Measurements from ENCODE around the gene DLX5.

The DLX5 gene

GRCh38 chr7:97011104-97011503, 13.5 kb downstream of the DLX5 start:
- Histone ChIP-seq H3K9me3 (ENCODE audit: control insufficient read depth, insufficient read depth, low read depth, low read length) (no peaks in the 10 kb centered on the region), H3K27me3 (ENCODE audit: control insufficient read depth, insufficient read depth, low read length) (peaks cover 99% of the 10 kb centered on the region), H3K27ac (ENCODE audit: low read depth, low read length) (no peak overlapping the region), H3K4me1 (ENCODE audit: control insufficient read depth, insufficient read depth, low read length) (peaks cover 22% of the 10 kb centered on the region), H3K9ac (ENCODE audit: low read length) (no peak overlapping the region), H3K36me3 (ENCODE audit: control insufficient read depth, insufficient read depth, low read length) (no peaks in the 10 kb centered on the region), H3K4me3 (ENCODE audit: low read depth, low read length) (no peak overlapping the region)

DNA sequence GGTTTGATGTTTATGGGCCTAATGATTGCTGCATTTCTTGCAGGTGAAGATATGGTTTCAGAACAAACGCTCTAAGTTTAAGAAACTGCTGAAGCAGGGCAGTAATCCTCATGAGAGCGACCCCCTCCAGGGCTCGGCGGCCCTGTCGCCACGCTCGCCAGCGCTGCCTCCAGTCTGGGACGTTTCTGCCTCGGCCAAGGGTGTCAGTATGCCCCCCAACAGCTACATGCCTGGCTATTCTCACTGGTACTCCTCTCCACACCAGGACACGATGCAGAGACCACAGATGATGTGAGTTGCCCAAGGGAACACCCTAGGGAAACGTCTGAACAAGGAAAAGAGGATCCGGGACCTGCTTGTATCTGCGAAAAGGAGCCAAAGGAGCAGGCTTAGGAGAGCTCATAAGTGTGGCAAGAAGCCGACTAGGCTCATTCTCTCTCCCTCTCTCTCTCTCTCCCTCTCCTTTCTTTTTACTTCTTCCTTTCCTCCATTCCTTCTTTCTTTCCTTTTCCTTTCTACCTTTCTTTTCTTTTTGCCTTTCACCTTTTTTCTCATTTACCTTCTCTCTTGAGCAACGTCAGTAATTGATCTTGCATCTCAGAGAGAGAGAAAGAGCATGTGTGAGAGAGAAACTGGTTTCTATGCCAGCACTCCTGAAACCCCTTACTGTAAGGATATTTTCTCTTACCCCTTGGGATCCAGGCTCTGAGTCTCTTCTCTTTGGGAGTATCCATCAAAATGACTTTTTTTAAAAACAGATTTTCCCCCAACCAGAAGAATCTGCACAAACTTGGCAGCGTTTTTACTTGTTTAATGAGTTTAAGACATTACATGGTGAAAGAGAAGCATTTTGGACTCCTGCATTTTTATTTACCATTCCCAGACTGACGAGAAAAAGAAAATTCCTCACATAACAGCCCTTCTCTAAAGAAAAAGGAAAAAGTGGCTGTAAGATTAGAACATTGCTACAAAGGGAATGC, 14.6 kb downstream of the DLX5 start:
- Histone ChIP-seq H3K27ac (ENCODE audit: low read depth, low read length) (no peak overlapping the region), H3K9ac (ENCODE audit: low read length) (no peak overlapping the region), H3K4me3 (ENCODE audit: low read depth, low read length) (no peak overlapping the region), H3K27me3 (ENCODE audit: control insufficient read depth, insufficient read depth, low read length) (peaks cover 99% of the 10 kb centered on the region), H3K9me3 (ENCODE audit: control insufficient read depth, insufficient read depth, low read depth, low read length) (no peaks in the 10 kb centered on the region), H3K4me1 (ENCODE audit: control insufficient read depth, insufficient read depth, low read length) (peaks cover 22% of the 10 kb centered on the region), H3K36me3 (ENCODE audit: control insufficient read depth, insufficient read depth, low read length) (no peaks in the 10 kb centered on the region)

DNA sequence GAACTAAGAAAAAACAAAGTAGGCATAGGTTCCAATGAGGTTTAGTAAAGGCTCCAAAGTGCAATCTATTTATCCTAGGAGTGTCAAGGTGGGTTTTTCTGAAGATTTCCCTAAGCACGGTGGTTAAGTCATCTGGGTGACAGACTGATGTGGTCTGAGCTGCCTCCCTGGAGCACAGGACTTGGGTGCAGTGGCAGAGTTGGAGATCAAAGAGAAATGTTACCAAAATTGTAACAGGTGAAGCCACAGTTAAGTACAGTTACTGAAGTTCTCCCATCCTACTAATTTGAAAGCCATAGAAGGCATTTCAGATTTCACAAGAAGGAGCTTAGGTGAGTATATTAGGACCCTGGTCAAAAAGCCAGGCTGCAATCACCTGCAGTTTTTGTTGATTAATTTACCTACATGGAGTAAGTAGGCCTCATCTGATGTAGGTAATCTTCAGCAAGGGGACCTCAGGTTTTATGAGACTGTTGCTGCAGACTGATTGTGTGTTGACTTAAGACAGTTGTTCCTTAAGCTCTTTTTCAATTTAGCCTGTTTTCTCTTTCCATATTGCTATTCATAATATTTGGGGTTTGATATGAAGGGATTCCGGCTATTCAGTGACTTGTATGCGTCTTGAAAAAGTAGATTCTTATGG, 16.2 kb downstream of the DLX5 start:
- Histone ChIP-seq H3K36me3 (ENCODE audit: control insufficient read depth, insufficient read depth, low read length) (no peaks in the 10 kb centered on the region), H3K27ac (ENCODE audit: low read depth, low read length) (no peak overlapping the region), H3K9ac (ENCODE audit: low read length) (no peak overlapping the region), H3K4me1 (ENCODE audit: control insufficient read depth, insufficient read depth, low read length) (peaks cover 27% of the 10 kb centered on the region), H3K9me3 (ENCODE audit: control insufficient read depth, insufficient read depth, low read depth, low read length) (no peaks in the 10 kb centered on the region), H3K4me3 (ENCODE audit: low read depth, low read length) (no peak overlapping the region), H3K27me3 (ENCODE audit: control insufficient read depth, insufficient read depth, low read length) (peaks cover 99% of the 10 kb centered on the region)

DNA sequence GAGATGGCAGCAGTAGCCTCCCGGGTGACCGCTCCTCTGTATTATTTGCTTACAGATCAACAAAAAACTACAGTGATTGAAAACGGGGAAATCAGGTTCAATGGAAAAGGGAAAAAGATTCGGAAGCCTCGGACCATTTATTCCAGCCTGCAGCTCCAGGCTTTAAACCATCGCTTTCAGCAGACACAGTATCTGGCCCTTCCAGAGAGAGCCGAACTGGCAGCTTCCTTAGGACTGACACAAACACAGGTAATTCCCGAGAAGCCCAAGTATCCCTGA, 17.1 kb downstream of the DLX5 start:
- Histone ChIP-seq H3K9me3 (ENCODE audit: control insufficient read depth, insufficient read depth, low read depth, low read length) (no peaks in the 10 kb centered on the region), H3K36me3 (ENCODE audit: control insufficient read depth, insufficient read depth, low read length) (no peaks in the 10 kb centered on the region), H3K4me1 (ENCODE audit: control insufficient read depth, insufficient read depth, low read length) (peaks cover 31% of the 10 kb centered on the region), H3K27ac (ENCODE audit: low read depth, low read length) (no peak overlapping the region), H3K27me3 (ENCODE audit: control insufficient read depth, insufficient read depth, low read length) (peaks cover 99% of the 10 kb centered on the region), H3K9ac (ENCODE audit: low read length) (no peak overlapping the region), H3K4me3 (ENCODE audit: low read depth, low read length) (peak overlapping the region; percentile 59)

GRCh38 chr7:97006816-97007582, 17.6 kb downstream of the DLX5 start:
- no peak overlapping the region for H3K9ac ChIP-seq (ENCODE audit: low read length)
- no peaks in the 10 kb centered on the region for H3K9me3 ChIP-seq (ENCODE audit: control insufficient read depth, insufficient read depth, low read depth, low read length)
- H3K4me1 ChIP-seq (ENCODE audit: control insufficient read depth, insufficient read depth, low read length), result peaks cover 32% of the 10 kb centered on the region
- no peaks in the 10 kb centered on the region for H3K36me3 ChIP-seq (ENCODE audit: control insufficient read depth, insufficient read depth, low read length)
- peak overlapping the region; percentile 59 for H3K4me3 ChIP-seq (ENCODE audit: low read depth, low read length)
- H3K27ac ChIP-seq (ENCODE audit: low read depth, low read length), result no peak overlapping the region
- peaks cover 99% of the 10 kb centered on the region for H3K27me3 ChIP-seq (ENCODE audit: control insufficient read depth, insufficient read depth, low read length)

DNA sequence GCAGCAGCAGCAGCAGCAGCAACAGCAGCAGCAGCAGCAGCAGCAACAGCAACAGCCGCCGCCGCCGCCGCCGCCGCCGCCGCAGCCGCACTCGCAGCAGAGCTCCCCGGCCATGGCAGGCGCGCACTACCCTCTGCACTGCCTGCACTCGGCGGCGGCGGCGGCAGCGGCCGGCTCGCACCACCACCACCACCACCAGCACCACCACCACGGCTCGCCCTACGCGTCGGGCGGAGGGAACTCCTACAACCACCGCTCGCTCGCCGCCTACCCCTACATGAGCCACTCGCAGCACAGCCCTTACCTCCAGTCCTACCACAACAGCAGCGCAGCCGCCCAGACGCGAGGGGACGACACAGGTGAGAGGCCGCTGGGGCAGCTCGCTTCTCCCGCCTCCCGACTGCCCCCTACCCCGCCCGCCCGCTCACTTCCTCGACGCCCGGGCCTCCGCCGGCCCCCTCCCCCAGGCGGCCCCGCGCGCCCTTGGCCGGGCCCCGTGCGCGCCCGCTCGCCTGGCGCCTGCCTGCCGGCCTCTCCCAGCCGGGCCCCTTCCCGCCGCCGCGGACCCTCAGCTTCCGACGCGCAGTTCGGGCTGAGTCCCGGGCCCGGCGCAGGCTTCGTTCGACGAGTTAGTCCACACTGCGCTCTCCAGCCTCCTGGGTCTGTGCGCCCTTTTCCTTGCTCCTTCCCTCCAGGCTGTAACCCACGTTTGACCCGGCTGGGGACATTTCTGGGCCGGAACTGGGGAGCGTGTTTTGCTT, 18.4 kb downstream of the DLX5 start:
- peaks cover 99% of the 10 kb centered on the region for H3K27me3 ChIP-seq (ENCODE audit: control insufficient read depth, insufficient read depth, low read length)
- H3K9ac ChIP-seq (ENCODE audit: low read length), result no peak overlapping the region
- peak overlapping the region; percentile 73 for H3K4me3 ChIP-seq (ENCODE audit: low read depth, low read length)

DNA sequence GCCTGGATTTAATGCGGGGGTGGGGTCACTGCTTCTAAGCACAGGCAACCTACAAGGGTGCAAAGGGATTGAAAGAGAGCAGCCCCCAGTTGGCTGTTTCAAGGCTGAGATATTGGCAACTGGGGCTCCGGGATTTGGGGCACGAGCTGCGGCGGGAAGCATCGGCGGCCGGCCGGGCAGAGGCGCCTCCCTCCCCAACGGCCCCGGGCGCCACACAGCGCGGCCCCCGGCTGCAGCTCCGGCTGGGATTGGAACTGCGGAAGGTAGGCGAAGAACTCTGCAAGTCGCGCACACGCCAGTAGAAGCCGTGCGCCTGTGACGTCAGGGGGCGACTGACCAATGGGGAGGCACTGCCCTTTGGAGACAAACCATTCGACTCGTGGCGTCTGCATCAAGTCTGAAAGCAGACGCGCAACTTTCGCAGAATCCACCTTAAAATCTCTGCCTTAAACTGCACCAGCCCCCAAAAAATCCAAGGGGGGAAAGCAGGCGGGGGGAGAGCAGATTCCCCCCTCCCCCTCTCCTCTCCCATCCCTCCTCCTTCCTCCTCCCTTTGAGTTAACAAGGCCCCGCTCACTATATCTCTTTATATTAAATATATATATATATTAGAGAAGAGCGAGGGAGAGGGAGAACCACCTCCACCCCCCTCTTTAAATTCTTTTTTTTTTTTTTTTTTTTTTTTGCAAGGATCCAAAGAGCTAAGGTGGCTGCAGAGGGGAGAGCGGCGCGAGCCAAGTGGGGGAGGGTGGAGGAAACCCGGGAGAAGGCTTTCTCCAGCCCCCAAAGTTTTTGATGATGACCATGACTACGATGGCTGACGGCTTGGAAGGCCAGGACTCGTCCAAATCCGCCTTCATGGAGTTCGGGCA, 19.2 kb downstream of the DLX5 start, which contains the start of gene DLX6:
DLX6 (plus strand) TSS at position 371 of the 872 bp plus-strand sequence; CDS start at position 796, 425 bp downstream.
- Histone ChIP-seq H3K27me3 (ENCODE audit: control insufficient read depth, insufficient read depth, low read length) (peaks cover 99% of the 10 kb centered on the region), H3K36me3 (ENCODE audit: control insufficient read depth, insufficient read depth, low read length) (no peaks in the 10 kb centered on the region), H3K27ac (ENCODE audit: low read depth, low read length) (no peak within 1 kb of the TSS), H3K9ac (ENCODE audit: low read length) (no peak within 1 kb of the TSS), H3K4me1 (ENCODE audit: control insufficient read depth, insufficient read depth, low read length) (peaks cover 46% of the 10 kb centered on the region), H3K4me3 (ENCODE audit: low read depth, low read length) (peak within 1 kb of the TSS; percentile 73), H3K9me3 (ENCODE audit: control insufficient read depth, insufficient read depth, low read depth, low read length) (no peaks in the 10 kb centered on the region)

More for the DNA sequence above, 18.4 kb downstream of the DLX5 start:
- Histone ChIP-seq H3K27ac (ENCODE audit: low read depth, low read length) (no peak overlapping the region), H3K9me3 (ENCODE audit: control insufficient read depth, insufficient read depth, low read depth, low read length) (no peaks in the 10 kb centered on the region), H3K4me1 (ENCODE audit: control insufficient read depth, insufficient read depth, low read length) (peaks cover 38% of the 10 kb centered on the region), H3K36me3 (ENCODE audit: control insufficient read depth, insufficient read depth, low read length) (no peaks in the 10 kb centered on the region)

DNA sequence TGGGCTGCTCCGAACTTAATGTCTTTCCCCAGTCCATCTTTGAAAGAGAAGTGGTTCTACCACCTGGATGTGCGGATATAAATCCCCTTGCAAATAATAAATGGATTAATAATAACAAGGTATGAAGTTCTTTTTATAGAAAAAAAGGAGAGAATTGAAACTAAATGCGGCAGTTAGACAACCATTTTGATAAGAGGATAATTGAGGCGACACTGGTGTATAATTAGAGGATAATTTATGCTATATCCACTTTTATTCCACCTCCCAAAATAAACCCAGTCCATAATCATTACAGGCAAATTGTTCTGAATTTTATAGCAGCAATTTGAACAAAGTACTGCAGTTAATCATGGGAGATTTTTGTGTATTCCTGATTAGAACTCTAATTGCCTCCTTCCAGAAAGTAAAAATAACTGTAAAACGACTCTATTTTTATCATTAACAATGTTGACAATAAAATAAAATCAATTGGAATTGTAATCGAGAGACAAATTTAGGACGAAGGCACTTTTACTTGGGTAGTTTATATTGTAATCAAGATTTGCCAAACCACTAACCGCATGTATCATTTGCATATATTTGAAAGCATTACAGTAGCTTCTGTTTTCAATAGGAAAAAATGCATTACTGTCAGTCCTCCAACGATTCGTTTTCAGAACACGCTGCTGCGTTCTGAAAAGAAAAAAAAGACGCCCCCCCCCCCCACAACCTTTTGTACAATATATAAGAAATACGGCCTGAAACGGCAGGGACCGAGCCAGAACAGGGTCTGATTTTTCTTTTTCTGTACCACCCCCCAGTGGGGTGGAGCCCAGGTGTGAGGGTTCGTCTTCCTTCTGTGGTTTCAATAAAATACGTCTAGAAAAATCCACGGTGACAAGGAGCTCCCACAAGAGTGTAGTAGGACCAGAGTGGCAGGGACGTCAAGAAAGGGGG, 20.1 kb downstream of the DLX5 start:
- no peaks in the 10 kb centered on the region for H3K9me3 ChIP-seq (ENCODE audit: control insufficient read depth, insufficient read depth, low read depth, low read length)
- peaks cover 48% of the 10 kb centered on the region for H3K4me1 ChIP-seq (ENCODE audit: control insufficient read depth, insufficient read depth, low read length)
- peak overlapping the region; percentile 73 for H3K4me3 ChIP-seq (ENCODE audit: low read depth, low read length)
- peaks cover 99% of the 10 kb centered on the region for H3K27me3 ChIP-seq (ENCODE audit: control insufficient read depth, insufficient read depth, low read length)
- H3K27ac ChIP-seq (ENCODE audit: low read depth, low read length), result no peak overlapping the region
- no peak overlapping the region for H3K9ac ChIP-seq (ENCODE audit: low read length)
- H3K36me3 ChIP-seq (ENCODE audit: control insufficient read depth, insufficient read depth, low read length), result no peaks in the 10 kb centered on the region
